DMS 273 (cell line): Measurements from ENCODE around the gene CALML6.
A peak's percentile ranks its signal among the peaks of the same experiment; 100 is the strongest.

Experiments
- DNase-seq: peaks from one replicate; lab custom pipeline; 2025; ENCODE audit not compliant: unreplicated experiment; lab: John Stamatoyannopoulos, UW

CALML6 gene

GRCh38 chr1:1891349-1892078 is 23.5 kb upstream of the CALML6 start:
- DNase-seq = peak; percentile 86

- no peak for DNase-seq
Observed at GRCh38 chr1:1892079-1892762, 22.8 kb upstream of the CALML6 start.

GRCh38 chr1:1892763-1893120 is 22.3 kb upstream of the CALML6 start:
- DNase-seq = no peak

GRCh38 chr1:1893291-1893985 is 21.6 kb upstream of the CALML6 start:
- DNase-seq = no peak

- no peak for DNase-seq
Observed at GRCh38 chr1:1893997-1894353, 21.1 kb upstream of the CALML6 start.

- DNase-seq = no peak
Observed at GRCh38 chr1:1894354-1895059, 20.6 kb upstream of the CALML6 start.

GRCh38 chr1:1895060-1895418 is 20.0 kb upstream of the CALML6 start:
- no peak for DNase-seq

GRCh38 chr1:1895456-1896336 is 19.4 kb upstream of the CALML6 start:
- DNase-seq = no peak

- no peak for DNase-seq
Observed at GRCh38 chr1:1898246-1898933, 16.7 kb upstream of the CALML6 start.

GRCh38 chr1:1899266-1899966 is 15.6 kb upstream of the CALML6 start:
- no peak for DNase-seq

GRCh38 chr1:1899967-1900327 is 15.1 kb upstream of the CALML6 start:
- DNase-seq = no peak

GRCh38 chr1:1900883-1901640 is 14.0 kb upstream of the CALML6 start:
- no peak for DNase-seq

- DNase-seq = no peak
Observed at GRCh38 chr1:1901641-1902294, 13.3 kb upstream of the CALML6 start.

- DNase-seq = no peak
Observed at GRCh38 chr1:1903224-1903623, 11.8 kb upstream of the CALML6 start.

- peak; percentile 87 for DNase-seq
Observed at GRCh38 chr1:1906185-1907097, 8.6 kb upstream of the CALML6 start.

- peak; percentile 75 for DNase-seq
Observed at GRCh38 chr1:1907098-1907736, 7.8 kb upstream of the CALML6 start.

GRCh38 chr1:1908506-1908791 is 6.6 kb upstream of the CALML6 start:
- DNase-seq = no peak
